DOHH2 (cell line): ENCODE data around the gene STAG1.

Source experiments
- H3F3A ChIP-seq: fragments of 200-600 bp; sonication (generic), shearing (Covaris generic); 2 replicates; pipeline ENCODE4 v1.6.0; 2016; ENCODE audit warnings: antibody characterized with exemption, mild to moderate bottlenecking; ENCODE audit not compliant: control insufficient read depth, insufficient read depth
- H3K27ac ChIP-seq: fragments of 200-600 bp; sonication (generic); 2 replicates; pipeline ENCODE4 v1.5.1; 2014; ENCODE audit warnings: low read depth, mild to moderate bottlenecking, low read length, moderate library complexity
- H3K27me3 ChIP-seq: fragments of 200-600 bp; sonication (generic); 2 replicates; pipeline ENCODE4 v1.6.1; 2014; ENCODE audit warnings: mild to moderate bottlenecking, low read length, mixed read lengths; ENCODE audit not compliant: control insufficient read depth
- H3K36me3 ChIP-seq: fragments of 200-600 bp; sonication (generic); 2 replicates; pipeline ENCODE4 v1.6.1; 2014; ENCODE audit warnings: mild to moderate bottlenecking, low read length, moderate library complexity, mixed read lengths; ENCODE audit not compliant: control insufficient read depth
- H3K4me1 ChIP-seq: fragments of 200-600 bp; sonication (generic); 2 replicates; pipeline ENCODE4 v1.6.1; 2014; ENCODE audit warnings: mild to moderate bottlenecking, low read length, mixed read lengths; ENCODE audit not compliant: control insufficient read depth
- H3K4me2 ChIP-seq: fragments of 200-600 bp; sonication (generic); 2 replicates; pipeline ENCODE4 v1.6.0; 2014; ENCODE audit warnings: mild to moderate bottlenecking, low read length, moderate library complexity
- H3K4me3 ChIP-seq: fragments of 200-600 bp; sonication (generic); 2 replicates; pipeline ENCODE4 v1.5.1; 2014; ENCODE audit warnings: mild to moderate bottlenecking, low read length, mixed read lengths
- H3K79me2 ChIP-seq: fragments of 200-600 bp; sonication (generic); 2 replicates; pipeline ENCODE4 v1.6.1; 2014; ENCODE audit warnings: mild to moderate bottlenecking, low read length, mixed read lengths; ENCODE audit not compliant: control insufficient read depth
- H3K9me2 ChIP-seq: fragments of 200-600 bp; sonication (generic); replicated peaks from 2 replicates; pipeline ENCODE4 v1.6.1; 2014; ENCODE audit warnings: mild to moderate bottlenecking, low read length, mixed read lengths; ENCODE audit not compliant: control insufficient read depth
- H3K9me3 ChIP-seq: fragments of 200-600 bp; sonication (generic); 2 replicates; pipeline ENCODE4 v1.6.1; 2014; ENCODE audit warnings: antibody characterized with exemption, low read length, mixed read lengths; ENCODE audit not compliant: control insufficient read depth, insufficient read depth
- H4K20me1 ChIP-seq: fragments of 200-600 bp; sonication (generic); 2 replicates; pipeline ENCODE4 v1.6.0; 2014; ENCODE audit warnings: low read depth, mild to moderate bottlenecking, antibody characterized with exemption, low read length, moderate library complexity; ENCODE audit not compliant: control insufficient read depth, insufficient read depth
- CTCF ChIP-seq: fragments of 200-600 bp; sonication (generic); IDR thresholded peaks from one replicate; pipeline ENCODE4 v1.5.1; 2014; ENCODE audit warnings: antibody characterized with exemption, mild to moderate bottlenecking, low read depth, low read length; ENCODE audit not compliant: poor library complexity, severe bottlenecking
- EZH2phosphoT487 ChIP-seq: fragments of 200-600 bp; sonication (generic); IDR thresholded peaks from 2 replicates; pipeline ENCODE4 v1.6.1; 2017; ENCODE audit warnings: borderline replicate concordance, mild to moderate bottlenecking, antibody characterized with exemption, low read length, moderate library complexity, mixed read lengths

Gene STAG1

DNA sequence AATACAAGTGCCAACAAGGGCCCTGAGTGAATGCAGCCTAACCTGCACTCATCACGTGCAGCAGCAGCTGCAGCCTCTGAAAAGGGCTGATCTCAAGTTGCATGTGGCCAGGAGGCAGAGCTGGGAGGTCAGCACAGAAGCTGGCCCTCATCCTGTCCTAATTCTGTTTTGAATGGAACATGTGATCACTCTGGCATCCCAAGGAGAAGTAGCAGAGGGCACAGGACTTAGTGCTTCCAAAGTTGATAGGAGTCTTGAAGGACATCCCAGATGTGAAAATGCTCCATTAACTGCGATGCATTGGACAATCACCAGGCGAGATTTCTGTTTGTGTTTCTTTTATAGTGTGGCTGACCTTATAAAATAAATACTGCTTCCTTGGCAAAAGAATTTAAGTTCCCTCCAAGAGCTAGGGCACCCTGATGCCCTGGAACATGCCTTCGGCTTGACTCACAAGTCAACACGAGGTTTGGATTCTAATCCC is 31.6 kb upstream of the STAG1 start:
- no peaks in the 10 kb centered on the region for H3K9me2 ChIP-seq
- no peaks in the 10 kb centered on the region for H3K79me2 ChIP-seq
- H3F3A ChIP-seq, result no peaks in the 10 kb centered on the region
- no peak overlapping the region for H3K4me2 ChIP-seq
- TF ChIP-seq CTCF, result no peak
- no peak for TF ChIP-seq EZH2phosphoT487
- no peaks in the 10 kb centered on the region for H3K36me3 ChIP-seq
- no peaks in the 10 kb centered on the region for H4K20me1 ChIP-seq
- peaks cover 12% of the 10 kb centered on the region for H3K4me1 ChIP-seq
- no peaks in the 10 kb centered on the region for H3K27me3 ChIP-seq
- H3K9me3 ChIP-seq, result no peaks in the 10 kb centered on the region
- H3K27ac ChIP-seq, result no peak overlapping the region
- no peak overlapping the region for H3K4me3 ChIP-seq

DNA sequence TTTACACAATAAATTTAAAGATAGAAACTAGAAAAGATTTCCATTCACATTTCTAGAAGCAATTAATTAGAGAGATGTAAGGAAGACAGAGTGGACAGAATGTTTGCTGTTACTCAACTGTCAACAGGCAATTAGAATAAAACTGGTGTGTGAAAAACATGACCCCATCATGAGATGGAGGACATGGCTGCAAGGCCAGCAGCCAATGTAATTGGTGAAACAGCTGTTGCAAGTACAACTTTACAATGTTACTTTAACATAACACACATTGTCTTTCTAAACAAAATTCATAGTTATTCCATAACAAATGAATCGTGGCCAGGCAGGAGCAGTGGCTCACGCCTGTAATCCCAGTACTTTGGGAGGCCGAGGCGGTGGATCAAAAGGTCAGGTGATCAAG is 28.6 kb upstream of the STAG1 start:
- H3K4me3 ChIP-seq, result no peak overlapping the region
- TF ChIP-seq CTCF (no peak), EZH2phosphoT487 (no peak)
- no peak overlapping the region for H3K4me2 ChIP-seq
- H3K9me2 ChIP-seq, result no peaks in the 10 kb centered on the region
- no peaks in the 10 kb centered on the region for H4K20me1 ChIP-seq
- H3K79me2 ChIP-seq, result no peaks in the 10 kb centered on the region
- no peaks in the 10 kb centered on the region for H3K4me1 ChIP-seq
- H3K27ac ChIP-seq, result no peak overlapping the region
- H3K27me3 ChIP-seq, result no peaks in the 10 kb centered on the region
- no peaks in the 10 kb centered on the region for H3F3A ChIP-seq
- no peaks in the 10 kb centered on the region for H3K36me3 ChIP-seq
- H3K9me3 ChIP-seq, result no peaks in the 10 kb centered on the region

- no peaks in the 10 kb centered on the region for H3F3A ChIP-seq
- no peaks in the 10 kb centered on the region for H3K79me2 ChIP-seq
- H3K4me3 ChIP-seq, result no peak overlapping the region
- H3K27ac ChIP-seq, result no peak overlapping the region
- no peaks in the 10 kb centered on the region for H3K9me2 ChIP-seq
- H3K4me2 ChIP-seq, result no peak overlapping the region
- H3K9me3 ChIP-seq, result no peaks in the 10 kb centered on the region
- H4K20me1 ChIP-seq, result no peaks in the 10 kb centered on the region
- TF ChIP-seq EZH2phosphoT487 (no peak), CTCF (no peak)
- H3K36me3 ChIP-seq, result no peaks in the 10 kb centered on the region
- no peaks in the 10 kb centered on the region for H3K4me1 ChIP-seq
- H3K27me3 ChIP-seq, result no peaks in the 10 kb centered on the region
These were observed 26.7 kb upstream of the STAG1 start for GRCh38 chr3:136778865-136779264.
